Sciatic nerve (tissue), 2 donors: Measurements from ENCODE around the gene SLIT3. TPM values are rescaled to one million over a fixed set of nuclear protein-coding genes. Genes with fewer than 3 reads are reported as not detected.
A peak's percentile ranks its signal among the peaks of the same experiment; 100 is the strongest.

Source experiments
- ATAC-seq: fragments of 200-7000 bp; cut with Tn5 transposase; one replicate; pipeline ENCODE4 v1.9.1; 2020; ENCODE audit warnings: mild to moderate bottlenecking, moderate library complexity
- DNase-seq: peaks from one replicate; pipeline ENCODE4 v3.0.0-alpha.2; 2020; ENCODE audit warnings: low spot score
- intact Hi-C: fragments of 100-400 bp; cut with DNase I; formaldehyde crosslinking; loops from one replicate; pipeline ENCODE4 v1.14.2; 2022
- total RNA-seq: library from RNA; stranded (reverse); fragmentation: NEBNext Ultra II Directional; extraction: Animal tissue kit (Norgen Biotek cat#: 25700); gene quantifications from one replicate; pipeline ENCODE4 v1.2.1, GENCODE V29; 2021
- donor health status: DM: no; HTN: no; CAD: no.
- donor health status: DM: no; HTN: no; CAD: no.

The SLIT3 gene
- total RNA-seq, 1 donor from 2014 or later: 50.6 TPM

DNA sequence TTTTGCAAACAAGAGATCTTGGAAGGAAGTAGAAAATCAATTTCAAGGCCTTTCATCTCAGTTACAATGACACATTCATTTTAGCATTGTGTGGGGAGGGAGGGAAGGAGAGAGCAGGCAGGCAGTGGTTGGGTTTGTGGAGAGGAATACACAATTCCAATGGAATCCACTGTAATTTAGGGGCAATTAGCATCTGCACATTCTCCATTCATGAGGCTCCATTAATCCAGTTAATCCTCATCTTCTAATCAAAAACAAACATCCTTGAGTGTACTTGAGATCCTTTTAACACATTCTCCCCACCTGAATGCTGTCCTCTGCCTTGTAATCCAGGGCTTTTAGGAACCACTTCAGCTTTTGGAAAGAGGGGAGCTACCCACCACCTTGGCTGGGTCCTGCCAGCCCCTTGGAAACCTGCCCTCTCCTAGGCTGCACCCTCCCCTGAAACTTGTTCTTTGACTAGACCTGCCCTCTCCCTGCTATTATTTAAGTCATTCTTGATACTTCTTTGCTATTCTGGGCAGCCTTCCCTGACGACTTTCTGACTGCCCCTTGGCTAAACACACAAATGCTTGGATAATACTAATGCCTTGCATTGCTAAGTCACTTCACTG lies 271.2 kb downstream of the SLIT3 start:
- ATAC-seq (peak; percentile 49), DNase-seq (no peak)
- intact Hi-C loops: no loop called here

DNA sequence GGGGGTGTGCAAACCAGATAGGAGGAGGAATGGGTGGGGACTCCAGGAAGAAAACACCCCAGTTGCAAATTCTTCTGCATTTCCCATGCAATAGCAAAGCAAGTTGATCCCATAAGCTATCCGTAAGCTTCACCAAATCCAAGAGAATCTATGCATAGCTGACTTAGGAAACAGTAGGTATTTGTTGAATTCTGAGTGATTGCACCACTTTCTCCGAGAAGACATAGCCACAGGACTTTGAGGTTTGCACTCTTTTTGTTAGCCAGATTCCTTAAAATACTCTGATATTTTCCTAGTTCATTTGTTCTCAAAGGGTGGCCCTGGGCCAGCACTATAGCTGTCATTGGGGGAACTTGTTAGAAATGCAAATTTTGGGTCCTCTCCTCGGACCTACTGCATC lies 271.9 kb downstream of the SLIT3 start:
- peak; percentile 49 for ATAC-seq
- intact Hi-C loops: no loop called here
- no peak for DNase-seq

DNA sequence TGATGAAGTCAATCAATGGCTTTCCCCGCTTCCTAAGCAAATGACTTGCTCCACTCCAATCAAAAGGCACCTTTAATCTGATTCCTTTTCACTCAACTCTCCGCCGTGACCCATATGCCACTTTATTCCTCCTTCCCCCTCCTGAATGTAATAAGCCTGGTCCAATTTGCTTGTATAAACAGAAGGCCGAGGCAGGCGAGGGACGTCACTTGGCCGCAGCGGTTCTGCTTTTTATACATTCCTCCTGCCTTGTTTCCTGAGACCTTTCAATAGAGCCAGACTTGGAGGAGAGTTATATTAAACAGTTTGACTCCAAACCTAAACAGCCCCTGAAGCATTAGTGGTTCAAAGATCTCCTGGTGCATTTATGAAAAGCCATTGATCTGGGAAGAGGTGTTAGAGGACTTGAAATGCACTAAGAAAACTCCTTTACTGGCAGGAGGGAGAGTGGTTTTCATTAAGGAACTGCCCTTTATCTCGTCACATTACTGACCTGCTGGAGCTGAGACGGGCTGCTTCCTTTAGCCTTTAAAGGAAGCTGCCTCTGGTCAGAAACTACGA lies 273.4 kb downstream of the SLIT3 start:
- ATAC-seq (peak; percentile 49), DNase-seq (no peak)
- intact Hi-C loops: no loop called here

DNA sequence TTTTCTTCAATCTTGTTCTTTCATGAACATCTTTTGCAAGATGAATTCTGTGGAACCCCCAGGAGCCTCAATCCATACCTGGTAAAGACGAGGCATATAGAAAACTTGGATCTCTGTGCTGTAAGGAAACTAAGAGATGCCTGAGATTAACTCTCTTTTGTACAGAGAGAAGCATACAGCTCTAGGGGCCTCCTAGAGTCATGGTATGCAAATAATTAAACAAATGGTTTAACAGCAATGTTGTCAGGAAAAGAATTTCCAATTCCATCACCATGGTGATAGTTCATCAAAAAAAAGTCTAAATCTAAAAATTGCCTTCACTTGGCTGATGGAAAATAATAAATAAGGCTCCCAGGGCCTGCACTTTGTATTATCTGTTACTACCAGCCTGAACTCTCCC lies 275.4 kb downstream of the SLIT3 start:
- DNase-seq: no peak
- intact Hi-C loops: no loop called here
- no peak for ATAC-seq

DNA sequence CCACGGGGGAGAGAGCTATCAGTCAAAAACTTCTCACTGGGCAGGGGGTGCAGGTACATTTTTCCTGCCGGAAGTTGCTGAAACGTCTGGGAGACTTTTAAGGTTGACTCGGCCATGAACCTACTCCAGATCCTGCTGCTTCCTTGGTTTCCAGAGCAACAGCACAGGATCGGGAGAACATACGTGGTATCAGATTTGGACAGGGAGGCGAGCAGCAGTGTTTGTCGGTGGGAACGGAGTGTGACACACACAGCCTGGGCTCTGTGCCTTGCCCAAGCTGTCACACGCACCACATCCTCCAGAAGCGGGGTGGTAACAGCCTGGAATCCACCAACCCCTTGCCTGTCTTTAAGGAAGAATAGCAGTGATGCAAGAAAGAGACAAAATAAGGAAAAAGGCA lies 276.5 kb downstream of the SLIT3 start:
- intact Hi-C loops: no loop called here
- DNase-seq (no peak), ATAC-seq (no peak)

DNA sequence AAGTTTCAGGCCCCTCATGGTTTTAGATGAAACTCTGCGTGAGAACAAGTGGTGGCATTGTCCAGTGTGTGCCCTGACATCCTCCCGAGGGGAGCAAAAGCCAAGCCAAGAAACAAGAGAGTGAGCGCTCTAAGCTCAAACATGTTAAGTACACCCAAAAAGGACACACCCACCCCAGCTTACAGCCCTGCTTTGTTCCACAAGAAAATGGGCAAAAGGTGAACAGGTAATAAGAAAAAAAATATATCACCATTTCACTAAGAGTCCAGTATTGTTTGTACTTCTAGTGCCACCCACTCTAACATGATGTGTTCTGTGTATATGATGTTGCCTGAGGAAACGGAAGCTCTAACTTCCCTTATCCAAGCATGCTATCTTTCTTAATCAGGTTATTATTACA lies 278.2 kb downstream of the SLIT3 start:
- intact Hi-C loops: no loop called here
- ATAC-seq: no peak
- no peak for DNase-seq

DNA sequence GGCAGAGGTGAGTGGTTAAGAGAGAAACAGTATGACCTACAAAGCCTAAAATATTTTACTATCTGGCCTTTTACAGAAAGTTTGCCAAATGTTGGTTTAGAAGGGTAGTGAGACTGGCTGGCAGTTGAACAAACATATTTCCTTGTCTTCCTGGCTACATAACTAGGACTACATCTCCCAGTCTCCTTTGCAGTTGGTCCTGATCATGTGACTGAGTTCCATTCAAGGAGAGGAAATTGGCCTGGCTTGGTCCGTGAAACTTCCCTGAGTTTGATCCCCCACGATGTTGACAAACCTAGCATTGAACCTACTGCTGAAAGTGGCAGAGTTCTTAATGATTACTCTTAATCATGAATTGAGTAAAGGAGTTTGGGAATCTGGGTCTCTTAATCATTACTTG lies 280.8 kb downstream of the SLIT3 start:
- ATAC-seq: no peak
- intact Hi-C loops: no loop called here

DNA sequence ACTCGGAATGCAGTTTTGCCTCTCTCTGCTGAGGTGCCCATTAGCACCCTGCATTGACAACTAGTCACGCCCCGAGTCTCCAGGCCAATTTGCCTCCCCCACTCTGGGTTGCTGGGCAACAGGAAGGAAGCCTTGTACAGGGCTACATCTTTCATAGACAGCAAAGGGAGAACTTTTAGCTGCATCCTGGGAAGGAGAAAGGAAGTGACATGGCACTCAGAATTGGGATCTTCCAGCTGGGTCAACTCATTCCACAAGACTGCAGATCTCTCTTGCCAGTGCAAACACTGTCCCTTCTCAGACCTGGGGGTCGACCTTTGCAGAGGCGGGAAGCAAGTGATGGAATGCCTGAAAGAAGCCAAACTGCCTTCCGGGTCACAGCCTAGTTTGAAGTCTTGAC lies 282.0 kb downstream of the SLIT3 start:
- no peak for ATAC-seq
- intact Hi-C loops: no loop called here
- no peak for DNase-seq

More for the DNA sequence above, 280.8 kb downstream of the SLIT3 start:
- no peak for DNase-seq

DNA sequence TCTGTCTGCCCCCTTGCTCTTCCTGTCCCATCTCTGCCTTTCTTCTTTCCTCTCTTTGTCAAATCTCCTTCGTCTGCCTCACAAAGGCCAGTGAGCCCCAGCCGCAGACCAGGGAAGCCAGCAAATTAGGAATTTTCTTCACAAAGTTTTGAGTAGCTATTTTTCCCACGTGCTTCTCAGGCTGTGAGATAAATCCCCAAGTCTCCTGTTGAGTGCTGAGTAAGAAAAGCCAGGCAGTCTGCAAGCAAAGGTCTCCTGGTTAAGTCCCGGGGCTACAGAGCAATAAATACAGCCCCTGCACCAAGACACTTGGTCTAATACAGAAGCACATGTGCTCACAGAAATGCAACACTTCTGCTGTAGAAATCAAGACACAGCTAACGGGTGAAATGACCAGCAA lies 284.9 kb downstream of the SLIT3 start:
- DNase-seq (no peak), ATAC-seq (no peak)
- intact Hi-C loops: no loop called here

DNA sequence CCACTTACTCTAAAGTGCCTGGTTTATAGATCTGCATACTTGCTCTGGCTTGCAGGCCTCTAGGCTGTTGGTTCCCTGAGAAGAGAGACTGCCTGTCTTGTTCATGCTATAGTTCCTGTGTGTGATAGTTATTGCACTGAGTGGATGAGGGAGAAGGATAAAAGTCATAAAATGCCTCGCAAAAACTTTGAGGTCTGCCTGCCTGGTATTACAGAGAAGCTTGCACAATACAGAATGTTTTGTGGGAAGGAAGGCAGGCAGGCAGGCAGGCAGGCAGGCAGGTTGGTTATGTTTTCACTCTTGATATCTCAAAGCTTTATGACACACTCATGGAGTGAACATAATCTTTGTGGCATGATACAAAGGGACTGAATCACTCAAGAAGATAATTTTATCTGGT lies 287.1 kb downstream of the SLIT3 start:
- ATAC-seq: no peak
- intact Hi-C loops: no loop called here
- no peak for DNase-seq

DNA sequence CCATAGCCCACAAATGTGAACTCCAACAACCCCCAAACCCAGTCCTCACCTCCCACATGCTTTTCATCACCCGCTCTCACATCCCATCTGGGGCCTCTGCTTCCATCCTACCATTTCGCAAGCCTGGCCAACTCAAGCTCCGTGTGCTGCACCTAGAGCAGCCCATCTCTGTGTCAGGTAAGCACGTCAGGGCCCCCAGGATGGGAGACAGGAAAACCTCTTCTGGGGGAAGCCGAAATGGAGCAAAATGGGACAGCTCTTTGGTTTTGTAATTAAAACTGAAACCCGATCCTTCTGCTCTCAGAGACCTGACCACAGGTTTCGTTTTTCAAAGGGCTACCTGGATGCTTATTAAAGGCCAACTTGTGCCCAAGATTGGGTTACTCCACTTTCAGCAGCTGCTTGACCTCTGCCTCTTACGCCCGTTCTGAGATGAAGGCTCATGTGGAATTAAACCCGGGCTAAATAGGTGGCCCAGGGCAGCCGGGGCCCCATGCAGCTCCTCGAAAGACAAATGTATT lies 287.7 kb downstream of the SLIT3 start:
- DNase-seq (no peak), ATAC-seq (no peak)
- intact Hi-C loops: no loop called here

DNA sequence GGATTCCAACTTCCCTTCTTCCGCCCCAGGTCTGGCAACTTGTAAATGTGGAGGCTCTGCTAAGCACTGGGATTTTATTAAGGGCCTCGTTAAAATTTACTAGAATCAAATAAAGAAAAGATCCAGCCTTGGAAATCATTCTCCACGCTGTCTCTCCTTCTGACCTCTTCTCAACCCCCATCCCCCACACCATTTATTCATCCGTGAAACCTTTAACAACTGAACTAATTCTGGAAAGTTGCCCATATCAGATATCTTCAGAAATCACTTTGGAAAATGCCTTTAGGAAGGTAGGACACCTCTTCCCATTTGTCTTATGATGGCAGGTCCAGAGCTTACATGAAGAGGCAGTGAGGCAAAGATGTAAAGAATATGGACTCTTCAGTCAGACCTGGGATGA lies 288.5 kb downstream of the SLIT3 start:
- no peak for ATAC-seq
- intact Hi-C loops: no loop called here
- DNase-seq: no peak

DNA sequence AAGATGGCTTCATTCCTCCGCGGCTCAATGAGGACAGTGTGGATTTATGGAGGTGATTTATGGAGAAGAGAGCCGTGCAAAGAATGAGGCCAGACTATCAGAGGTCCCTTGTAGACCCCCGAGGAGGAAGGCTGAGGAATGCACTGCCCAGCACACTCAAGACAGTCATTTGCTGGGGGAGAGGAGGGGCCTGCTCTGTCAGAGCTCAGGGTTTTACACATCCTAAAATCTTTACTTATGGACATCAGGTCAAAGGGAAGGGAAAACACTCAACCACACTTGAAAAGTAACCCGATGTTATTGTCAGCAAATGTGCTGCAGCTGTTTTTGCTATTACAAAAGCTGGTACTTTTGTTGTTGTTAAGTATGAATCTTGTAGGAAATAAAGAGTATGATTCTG lies 289.5 kb downstream of the SLIT3 start:
- intact Hi-C loops: no loop called here
- no peak for DNase-seq
- ATAC-seq: no peak

DNA sequence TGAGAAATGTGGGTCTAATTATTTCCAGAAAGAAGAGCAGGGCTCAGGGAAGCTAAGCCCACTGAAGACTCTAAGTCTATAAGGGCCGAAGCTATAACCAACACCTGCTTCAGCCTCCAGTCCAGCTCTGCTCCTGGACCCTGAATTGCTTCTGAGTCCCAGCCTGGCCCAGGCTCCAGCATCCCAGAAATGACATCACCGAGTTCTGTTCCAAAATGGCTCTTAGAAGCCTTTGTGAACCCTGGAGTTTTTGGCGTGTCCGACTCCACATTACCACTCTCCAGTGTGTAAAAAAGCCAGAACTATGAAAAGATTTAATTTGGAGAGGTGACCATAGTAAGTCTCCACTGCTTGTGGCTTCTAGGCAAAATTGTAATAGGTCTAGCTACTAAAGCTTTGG lies 289.9 kb downstream of the SLIT3 start:
- ATAC-seq (no peak), DNase-seq (no peak)
- intact Hi-C loops: no loop called here

DNA sequence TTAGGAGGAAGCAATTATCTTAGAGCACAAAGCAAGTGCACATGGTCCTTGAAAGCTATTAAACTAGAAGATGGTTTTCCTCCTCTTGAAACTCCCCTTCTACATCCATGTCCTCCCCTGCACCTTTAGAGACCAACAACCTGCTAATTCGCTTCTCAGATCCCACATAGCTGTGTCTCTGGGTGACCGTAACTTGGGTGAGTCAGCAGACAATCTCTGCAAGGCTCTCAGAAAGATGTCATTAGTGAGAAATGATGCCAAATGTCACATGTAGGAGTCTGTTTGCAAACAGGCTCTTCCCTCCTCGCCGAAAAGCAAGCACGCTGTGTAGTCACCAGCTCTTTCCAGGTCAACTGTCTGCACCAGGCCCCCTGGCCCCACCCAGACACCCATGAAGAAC lies 291.8 kb downstream of the SLIT3 start:
- DNase-seq (no peak), ATAC-seq (no peak)
- intact Hi-C loops: no loop called here

DNA sequence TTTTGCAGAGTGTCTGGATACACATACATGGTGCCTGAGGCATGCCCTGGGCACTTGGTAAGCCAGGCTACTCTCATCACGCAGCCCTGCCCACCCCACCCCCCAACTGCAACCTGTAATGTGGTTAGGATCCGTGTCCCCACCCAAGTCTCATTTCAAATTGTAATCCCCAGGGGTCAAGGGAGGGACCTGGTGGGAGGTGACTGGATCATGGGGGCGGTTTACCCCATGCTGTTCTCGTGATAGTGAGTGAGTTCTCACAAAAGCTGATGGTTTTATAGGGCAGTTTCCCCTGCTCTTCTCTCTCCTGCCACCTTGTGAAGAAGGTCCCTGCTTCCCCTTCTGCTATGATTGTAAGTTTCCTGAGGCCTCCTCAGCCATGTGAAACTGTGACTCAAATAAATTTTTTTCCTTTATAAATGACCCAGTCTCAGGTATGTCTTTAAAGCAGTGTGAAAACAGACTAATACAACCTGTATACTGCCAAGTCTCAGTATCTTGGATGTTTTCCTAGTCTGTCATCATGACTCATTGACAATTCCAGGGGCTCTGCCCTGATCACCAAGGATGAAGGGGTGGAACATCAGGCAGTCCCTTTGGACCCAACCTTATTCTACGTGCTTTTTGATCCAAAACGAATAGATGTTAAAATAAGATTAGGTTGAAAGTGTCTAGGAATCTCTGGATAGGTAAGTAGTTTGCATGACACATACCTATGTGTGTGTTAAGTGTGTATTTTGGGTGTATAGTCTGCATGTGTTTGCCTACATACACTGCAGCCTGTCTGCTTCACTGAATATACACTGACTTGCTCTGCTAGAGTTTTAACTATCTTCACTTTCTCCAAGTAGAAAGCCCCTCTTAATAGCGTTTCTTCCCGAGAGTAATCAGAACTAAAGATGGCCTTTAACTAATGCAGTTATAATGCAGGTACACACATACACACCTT lies 293.8 kb downstream of the SLIT3 start:
- DNase-seq: no peak
- intact Hi-C loops: no loop called here
- no peak for ATAC-seq

DNA sequence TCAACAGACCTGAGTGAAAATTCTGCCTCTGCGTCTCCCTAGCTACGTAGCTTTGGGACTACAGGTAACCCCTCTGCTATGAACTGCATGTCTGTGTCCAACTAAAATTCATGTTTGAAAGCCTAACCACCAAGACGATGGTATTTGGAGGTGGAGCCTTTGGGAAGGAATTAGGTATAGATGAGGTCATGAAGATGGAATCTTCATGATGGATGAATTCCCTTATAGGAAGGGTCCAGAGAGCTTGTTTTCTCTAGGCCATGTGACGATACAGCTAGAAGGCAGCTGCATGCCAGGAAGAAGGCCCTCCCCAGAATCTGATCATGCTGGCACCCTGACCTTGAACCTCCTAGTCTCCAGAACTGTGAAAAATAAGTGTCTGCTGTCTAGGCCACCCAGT lies 296.4 kb downstream of the SLIT3 start:
- ATAC-seq (no peak), DNase-seq (no peak)
- intact Hi-C loops: no loop called here

DNA sequence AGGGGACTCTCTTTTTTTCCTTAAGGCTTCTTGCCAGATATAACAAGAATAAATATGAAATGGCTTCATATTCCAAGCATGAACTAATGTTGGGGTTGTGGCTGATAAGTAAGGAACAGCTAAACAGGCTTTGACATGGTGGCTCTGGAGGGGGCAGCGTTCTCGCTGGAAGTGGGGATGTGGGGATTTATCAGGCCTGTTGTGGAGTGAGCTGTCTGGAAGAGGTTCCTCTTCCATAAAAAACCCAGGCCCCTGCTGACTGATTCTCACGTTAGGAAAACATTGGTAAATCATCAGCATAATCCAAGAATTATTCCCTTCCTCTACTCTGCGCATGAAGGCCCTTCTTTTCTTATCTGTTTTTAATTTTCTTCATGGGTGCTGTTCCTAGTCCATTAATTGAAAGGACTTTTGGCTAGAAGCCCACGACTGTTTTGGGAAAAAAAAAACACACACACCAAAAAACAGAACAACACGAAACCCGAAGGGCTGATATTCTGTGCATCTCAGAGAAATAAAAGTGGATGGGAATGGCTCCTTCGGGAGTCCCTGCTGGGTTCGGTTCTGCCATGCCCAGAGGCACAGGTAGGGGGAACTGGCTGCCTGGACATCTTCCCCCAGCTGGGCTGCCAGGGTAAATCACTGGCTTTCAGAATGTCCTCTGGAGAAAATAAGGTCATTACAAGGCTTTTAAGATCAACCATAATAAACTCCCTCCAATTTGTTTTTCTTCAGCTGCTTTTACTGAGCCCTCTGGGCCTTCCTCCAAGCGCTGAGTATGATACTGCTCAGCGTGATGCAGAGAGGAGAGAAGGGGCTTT lies 297.0 kb downstream of the SLIT3 start:
- DNase-seq (no peak), ATAC-seq (peak; percentile 84)
- intact Hi-C loops: no loop called here

DNA sequence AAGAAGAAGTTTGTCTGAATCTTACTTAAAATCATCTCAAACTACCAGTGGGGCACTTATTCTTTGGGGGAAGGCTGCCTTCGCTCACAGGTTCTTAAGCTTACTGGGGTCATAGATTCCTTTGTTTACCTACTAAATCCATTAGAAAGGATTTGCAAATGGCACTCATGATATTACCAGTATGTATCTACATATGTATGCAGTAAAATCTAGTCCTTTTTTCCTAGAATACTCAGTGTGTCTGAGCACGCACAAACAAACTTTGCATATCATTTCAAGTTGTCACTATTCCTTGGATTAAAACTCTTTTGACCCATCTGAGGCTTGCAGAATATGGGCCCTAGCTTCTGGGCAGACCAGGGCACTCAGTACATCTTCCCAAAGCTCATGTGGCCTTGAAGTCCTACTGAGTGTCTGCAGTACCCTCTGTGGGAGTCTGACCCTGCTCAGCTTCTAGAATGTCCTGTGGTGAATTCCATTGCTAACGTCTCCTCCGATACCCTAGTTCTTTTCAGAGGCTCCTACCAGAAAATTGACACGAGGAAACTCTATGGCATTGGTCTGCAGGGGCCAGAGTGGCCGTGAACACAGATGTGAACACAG lies 297.9 kb downstream of the SLIT3 start:
- DNase-seq (no peak), ATAC-seq (no peak)
- intact Hi-C loops: no loop called here
